Measurements from ENCODE around the gene FN3KRP.

Gene FN3KRP

GRCh38 chr17:82666931-82667667 lies 49.4 kb upstream of the FN3KRP start:
- no peaks in the 10 kb centered on the region for H3K9me3 ChIP-seq (ENCODE audit: control insufficient read depth, insufficient read depth, low read depth, low read length)
- TF ChIP-seq ZFHX2 (tag by site-specific recombination; conservative IDR thresholded peaks at IDR 0.05) (0 out of 2 replicates have a peak, but pooled peaks have one; percentile 12), KLF8 (tag by site-specific recombination; IDR thresholded peaks at IDR 0.05) (no peak), ZNF514 (tag by site-specific recombination; IDR thresholded peaks at IDR 0.05) (no peak), ZNF174 (tag by site-specific recombination; IDR thresholded peaks at IDR 0.05) (no peak)
- POLR2A ChIA-PET: no interaction called here
- no peaks in the 10 kb centered on the region for H3K36me3 ChIP-seq (ENCODE audit: control insufficient read depth in 2 of 2, insufficient read depth in 1 of 2, low read length in 2 of 2)
- no peak overlapping the region for H3K4me3 ChIP-seq (ENCODE audit: low read depth, low read length)
- CTCF ChIA-PET: no interaction called here
- no peaks in the 10 kb centered on the region for H3K4me1 ChIP-seq (ENCODE audit: control insufficient read depth, insufficient read depth, low read length)
- no peak overlapping the region for H3K27ac ChIP-seq (ENCODE audit: extremely low read depth, low read depth, low read length)

DNA sequence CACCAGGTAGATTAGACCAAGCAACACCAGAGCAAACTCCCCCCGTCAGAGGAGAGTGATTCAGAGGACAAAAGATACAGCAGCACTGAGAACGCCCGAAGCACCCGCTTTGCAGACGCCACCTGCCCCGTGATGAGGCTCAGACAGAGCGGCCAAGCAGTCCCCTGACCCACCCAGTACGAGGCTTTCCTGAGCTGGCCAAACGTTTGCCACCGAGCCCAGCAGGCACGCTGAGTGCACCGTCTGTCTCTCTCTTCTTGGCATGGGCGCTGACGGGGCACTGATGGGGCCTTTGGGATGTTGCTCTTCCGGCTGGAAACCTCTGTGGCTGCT lies 48.9 kb upstream of the FN3KRP start:
- no peaks in the 10 kb centered on the region for H3K36me3 ChIP-seq (ENCODE audit: control insufficient read depth in 2 of 2, insufficient read depth in 1 of 2, low read length in 2 of 2)
- H3K4me1 ChIP-seq (ENCODE audit: control insufficient read depth, insufficient read depth, low read length): no peaks in the 10 kb centered on the region
- CTCF ChIA-PET: interaction anchor here (0.6 to 1.4 kb wide), 3 partner anchors 88 to 98 kb away, joined by 3 to 7 read pairs (median 3); no protein-coding TSS in a partner anchor
- TF ChIP-seq ZNF530 (tag by site-specific recombination; IDR thresholded peaks at IDR 0.05; ENCODE audit: low read depth) (no peak), SCRT2 (tag by site-specific recombination; IDR thresholded peaks at IDR 0.05) (no peak)
- H3K4me3 ChIP-seq (ENCODE audit: low read depth, low read length): no peak overlapping the region
- no peaks in the 10 kb centered on the region for H3K9me3 ChIP-seq (ENCODE audit: control insufficient read depth, insufficient read depth, low read depth, low read length)
- POLR2A ChIA-PET: no interaction called here
- H3K27ac ChIP-seq (ENCODE audit: extremely low read depth, low read depth, low read length): no peak overlapping the region

- no peak overlapping the region for H3K27ac ChIP-seq (ENCODE audit: extremely low read depth, low read depth, low read length)
- H3K4me3 ChIP-seq (ENCODE audit: low read depth, low read length): no peak overlapping the region
- ChIA-PET CTCF (interaction anchor here (0.6 to 1.4 kb wide), 3 partner anchors 87 to 97 kb away, joined by 3 to 7 read pairs (median 3); no protein-coding TSS in a partner anchor), POLR2A (no interaction called here)
- no peaks in the 10 kb centered on the region for H3K36me3 ChIP-seq (ENCODE audit: control insufficient read depth in 2 of 2, insufficient read depth in 1 of 2, low read length in 2 of 2)
- H3K4me1 ChIP-seq (ENCODE audit: control insufficient read depth, insufficient read depth, low read length): no peaks in the 10 kb centered on the region
- no peaks in the 10 kb centered on the region for H3K9me3 ChIP-seq (ENCODE audit: control insufficient read depth, insufficient read depth, low read depth, low read length)
- no peak for TF ChIP-seq HOXA7 (CRISPR knock-in tag; IDR thresholded peaks at IDR 0.05; ENCODE audit: borderline replicate concordance)
- no peak for TF ChIP-seq ZNF133 (tag by site-specific recombination; IDR thresholded peaks at IDR 0.05)
- TF ChIP-seq ZNF596 (tag by site-specific recombination; IDR thresholded peaks at IDR 0.05): no peak
- TF ChIP-seq ZNF692 (tag by site-specific recombination; IDR thresholded peaks at IDR 0.05): no peak
- no peak for TF ChIP-seq ZBTB26 (tag by site-specific recombination; optimal IDR thresholded peaks at IDR 0.05)
- TF ChIP-seq ZBTB8A (tag by site-specific recombination; IDR thresholded peaks at IDR 0.05): no peak
- TF ChIP-seq OVOL3 (tag by site-specific recombination; IDR thresholded peaks at IDR 0.05): no peak
- no peak for TF ChIP-seq ZNF843 (tag by site-specific recombination; IDR thresholded peaks at IDR 0.05)
- TF ChIP-seq REPIN1 (tag by site-specific recombination; IDR thresholded peaks at IDR 0.05; ENCODE audit: low read depth): no peak
- no peak for TF ChIP-seq ZNF221 (tag by site-specific recombination; IDR thresholded peaks at IDR 0.05; ENCODE audit: borderline replicate concordance)
- no peak for TF ChIP-seq PRDM2 (tag by site-specific recombination; IDR thresholded peaks at IDR 0.05; ENCODE audit: borderline replicate concordance)
- no peak for TF ChIP-seq ZBTB6 (tag by site-specific recombination; IDR thresholded peaks at IDR 0.05)
- TF ChIP-seq ZNF488 (tag by site-specific recombination; IDR thresholded peaks at IDR 0.05): no peak
Observed at GRCh38 chr17:82668024-82668630, 48.4 kb upstream of the FN3KRP start.
